Central memory CD8-positive, alpha-beta T cell (primary cell): Measurements from ENCODE around the gene SEPTIN6.
"Not testable (repeated sequence)": the region's sequence is repeated elsewhere in the genome, so short reads cannot be mapped to it uniquely, and the experiment has no call there.

Experiments used
- ATAC-seq: fragments of 150-1000 bp; cut with Tn5 transposase; replicated peaks from 2 replicates; pipeline ENCODE4 v1.10.0; 2022; ENCODE audit warnings: mild to moderate bottlenecking, moderate FRiP score, moderate number of reproducible peaks; ENCODE audit not compliant: poor library complexity, severe bottlenecking; ENCODE audit errors: extremely low read depth
- DNase-seq, 2 donors: peaks; one replicate each; pipeline ENCODE4 v3.0.0; 2021; ENCODE audit warnings: low spot score in 2 of 2
- H3K27ac Mint-ChIP-seq: one replicate; pipeline ENCODE4 v1.8.0; 2022; ENCODE audit warnings: low read depth, mild to moderate bottlenecking, moderate library complexity, mixed read lengths
- H3K27me3 Mint-ChIP-seq: one replicate; pipeline ENCODE4 v1.8.0; 2022; ENCODE audit warnings: mixed read lengths
- H3K36me3 Mint-ChIP-seq: one replicate; pipeline ENCODE4 v1.8.0; 2022; ENCODE audit warnings: mild to moderate bottlenecking, moderate library complexity, mixed read lengths; ENCODE audit not compliant: insufficient read depth
- H3K4me1 Mint-ChIP-seq: one replicate; pipeline ENCODE4 v1.8.0; 2022; ENCODE audit warnings: mixed read lengths
- H3K4me3 Mint-ChIP-seq: one replicate; pipeline ENCODE4 v1.8.0; 2022; ENCODE audit warnings: mild to moderate bottlenecking, moderate library complexity, mixed read lengths
- H3K9me3 Mint-ChIP-seq: one replicate; pipeline ENCODE4 v1.8.0; 2022; ENCODE audit warnings: mixed read lengths

The SEPTIN6 gene

GRCh38 chrX:119685225-119686066 is 7.5 kb downstream of the SEPTIN6 start:
- peak; percentile 34 for ATAC-seq
- no peaks in the 10 kb centered on the region for H3K9me3 Mint-ChIP-seq
- H3K4me3 Mint-ChIP-seq = peak overlapping the region; percentile 97
- H3K36me3 Mint-ChIP-seq = peaks cover 27% of the 10 kb centered on the region
- H3K4me1 Mint-ChIP-seq = peaks cover 32% of the 10 kb centered on the region
- H3K27me3 Mint-ChIP-seq = no peaks in the 10 kb centered on the region
- DNase-seq = no peak
- peak overlapping the region; percentile 97 for H3K27ac Mint-ChIP-seq

- peak overlapping the region; percentile 97 for H3K4me3 Mint-ChIP-seq
- H3K36me3 Mint-ChIP-seq = peaks cover 22% of the 10 kb centered on the region
- no peak for ATAC-seq
- no peak for DNase-seq
- no peaks in the 10 kb centered on the region for H3K9me3 Mint-ChIP-seq
- peaks cover 32% of the 10 kb centered on the region for H3K4me1 Mint-ChIP-seq
- H3K27ac Mint-ChIP-seq = peak overlapping the region; percentile 97
- no peaks in the 10 kb centered on the region for H3K27me3 Mint-ChIP-seq
Observed at GRCh38 chrX:119684916-119685224, 8.1 kb downstream of the SEPTIN6 start.

DNA sequence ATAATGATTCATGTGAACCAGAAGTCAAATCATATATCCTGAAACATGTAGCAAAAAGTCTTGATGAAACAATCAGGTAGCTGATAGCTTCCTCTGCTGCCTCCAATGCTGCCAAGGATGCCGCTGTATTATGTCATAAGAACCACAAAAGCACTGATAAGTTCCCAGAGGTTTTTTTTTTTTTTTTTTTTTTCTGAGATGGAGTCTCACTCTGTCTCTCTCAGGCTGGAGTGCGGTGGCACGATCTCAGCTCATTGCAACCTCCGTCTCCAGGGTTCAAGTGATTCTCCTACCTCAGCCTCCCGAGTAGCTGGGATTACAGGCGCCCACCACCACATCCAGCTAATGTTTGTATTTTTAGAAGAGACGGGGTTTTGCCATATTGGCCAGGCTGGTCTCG is 8.7 kb downstream of the SEPTIN6 start:
- H3K27me3 Mint-ChIP-seq, H3K9me3 Mint-ChIP-seq, DNase-seq: not testable (repeated sequence)
- peak overlapping the region; percentile 97 for H3K27ac Mint-ChIP-seq
- peak overlapping the region; percentile 97 for H3K4me3 Mint-ChIP-seq
- ATAC-seq = peak; percentile 9
- H3K4me1 Mint-ChIP-seq = peaks cover 34% of the 10 kb centered on the region
- peaks cover 21% of the 10 kb centered on the region for H3K36me3 Mint-ChIP-seq

- Mint-ChIP-seq H3K4me3 (peak overlapping the region; percentile 75), H3K9me3 (no peaks in the 10 kb centered on the region)
Observed at GRCh38 chrX:119682019-119682989, 10.7 kb downstream of the SEPTIN6 start.

DNA sequence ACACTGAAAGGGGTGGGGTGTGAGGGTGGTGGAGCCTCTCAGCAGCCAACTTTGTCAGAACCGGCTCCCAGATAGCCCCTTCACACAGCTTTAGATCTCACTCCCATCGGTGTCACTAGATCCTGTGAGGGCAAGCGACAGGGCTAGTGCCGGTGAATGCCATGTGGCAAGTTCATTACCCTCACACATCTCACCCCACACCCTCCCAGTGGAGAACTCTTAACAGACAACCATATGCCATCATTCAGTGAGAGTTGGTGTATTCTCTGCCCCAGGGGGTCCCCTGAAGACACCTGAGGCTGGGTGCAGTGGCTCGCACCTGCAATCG is 15.3 kb downstream of the SEPTIN6 start:
- Mint-ChIP-seq H3K4me1 (peaks cover 33% of the 10 kb centered on the region), H3K4me3 (peak overlapping the region; percentile 77), H3K27ac (peak overlapping the region; percentile 90), H3K36me3 (peaks cover 33% of the 10 kb centered on the region), H3K9me3 (no peaks in the 10 kb centered on the region), H3K27me3 (no peaks in the 10 kb centered on the region)
- peak; percentile 16 for ATAC-seq
- no peak for DNase-seq

More at GRCh38 chrX:119682019-119682989, 10.7 kb downstream of the SEPTIN6 start:
- peak overlapping the region; percentile 97 for H3K27ac Mint-ChIP-seq
- H3K36me3 Mint-ChIP-seq = peaks cover 21% of the 10 kb centered on the region
- DNase-seq = no peak
- peaks cover 45% of the 10 kb centered on the region for H3K4me1 Mint-ChIP-seq
- no peak for ATAC-seq
- no peaks in the 10 kb centered on the region for H3K27me3 Mint-ChIP-seq

DNA sequence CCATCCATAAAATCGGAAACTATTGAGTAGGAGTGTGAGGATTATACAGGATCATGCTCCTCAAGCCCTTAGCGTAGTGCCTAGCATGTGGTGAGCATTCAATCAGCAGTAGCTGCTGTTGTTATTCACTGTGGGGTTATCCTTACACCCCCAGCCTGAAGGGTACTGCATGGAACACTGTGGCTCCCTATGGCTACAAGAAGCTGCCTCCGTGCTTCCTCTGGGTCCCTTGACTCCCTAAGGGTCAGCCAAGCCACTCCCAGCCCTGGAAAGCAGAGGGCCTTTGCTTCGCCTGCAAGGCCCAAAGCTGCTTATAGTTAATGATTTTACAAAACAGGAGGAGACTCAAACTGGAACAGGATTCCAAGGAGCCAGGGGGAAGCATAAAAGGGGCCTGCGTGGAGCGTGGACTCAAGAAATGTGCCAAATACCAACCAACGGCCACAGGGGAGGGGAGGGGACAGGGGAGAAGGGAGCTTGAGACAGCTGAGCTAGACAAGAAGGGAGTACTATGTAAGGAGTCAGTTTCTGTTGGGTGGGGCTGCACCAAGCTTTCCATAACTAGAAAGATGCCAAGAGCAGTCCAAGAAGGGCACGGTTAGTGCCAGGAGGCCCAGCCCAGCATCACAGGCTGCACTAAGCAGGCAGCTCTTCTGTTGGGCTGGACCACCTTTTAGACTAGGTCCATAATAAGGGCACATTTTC is 15.9 kb downstream of the SEPTIN6 start:
- peaks cover 33% of the 10 kb centered on the region for H3K4me1 Mint-ChIP-seq
- H3K9me3 Mint-ChIP-seq = no peaks in the 10 kb centered on the region
- peaks cover 33% of the 10 kb centered on the region for H3K36me3 Mint-ChIP-seq
- DNase-seq (no peak), ATAC-seq (no peak)
- peak overlapping the region; percentile 90 for H3K27ac Mint-ChIP-seq
- H3K4me3 Mint-ChIP-seq = peak overlapping the region; percentile 77
- no peaks in the 10 kb centered on the region for H3K27me3 Mint-ChIP-seq

DNA sequence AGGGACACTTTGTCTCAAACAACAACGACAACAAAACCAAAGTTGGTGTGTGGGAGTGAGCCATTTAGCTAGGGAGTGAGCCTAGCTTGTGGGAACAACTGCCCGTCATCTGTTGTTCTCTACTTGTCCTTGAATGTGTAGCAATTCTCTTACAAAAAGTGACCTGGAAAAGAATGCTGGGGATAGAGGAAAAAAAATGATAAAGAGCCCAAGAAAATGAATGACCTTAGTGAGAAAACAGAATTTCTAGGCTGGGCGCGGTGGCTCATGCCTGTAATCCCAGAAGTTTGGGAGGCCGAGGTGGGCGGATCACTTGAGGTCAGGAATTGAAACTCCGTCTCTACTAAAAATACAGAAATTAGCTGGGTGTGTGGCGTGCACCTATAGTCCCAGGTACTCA is 19.6 kb downstream of the SEPTIN6 start:
- Mint-ChIP-seq H3K9me3 (no peaks in the 10 kb centered on the region), H3K4me3 (no peak overlapping the region), H3K27me3 (no peaks in the 10 kb centered on the region), H3K4me1 (peaks cover 16% of the 10 kb centered on the region), H3K36me3 (peaks cover 42% of the 10 kb centered on the region), H3K27ac (no peak overlapping the region)
- no peak for ATAC-seq
- no peak for DNase-seq

DNA sequence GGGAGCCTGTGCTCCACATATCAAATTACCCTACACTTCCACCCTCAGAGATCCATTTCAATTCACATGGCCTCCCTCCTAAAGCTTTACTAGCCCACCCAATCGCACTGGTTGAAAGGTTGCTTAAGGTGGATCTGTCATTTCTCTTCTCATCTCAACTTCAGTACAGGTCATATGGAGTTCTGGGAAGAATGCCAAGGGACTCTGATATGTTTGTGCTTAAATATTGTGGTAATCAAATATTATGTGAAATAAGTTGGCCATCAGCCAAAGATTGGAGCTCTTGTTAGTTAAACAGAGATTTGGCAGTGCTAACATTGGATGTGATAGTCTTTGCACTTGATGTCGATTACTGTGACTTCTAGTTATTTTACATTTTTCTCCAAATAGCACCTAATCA is 20.5 kb downstream of the SEPTIN6 start:
- Mint-ChIP-seq H3K36me3 (peaks cover 42% of the 10 kb centered on the region), H3K4me3 (no peak overlapping the region), H3K4me1 (peaks cover 14% of the 10 kb centered on the region), H3K9me3 (no peaks in the 10 kb centered on the region), H3K27ac (no peak overlapping the region), H3K27me3 (no peaks in the 10 kb centered on the region)
- ATAC-seq (no peak), DNase-seq (no peak)

DNA sequence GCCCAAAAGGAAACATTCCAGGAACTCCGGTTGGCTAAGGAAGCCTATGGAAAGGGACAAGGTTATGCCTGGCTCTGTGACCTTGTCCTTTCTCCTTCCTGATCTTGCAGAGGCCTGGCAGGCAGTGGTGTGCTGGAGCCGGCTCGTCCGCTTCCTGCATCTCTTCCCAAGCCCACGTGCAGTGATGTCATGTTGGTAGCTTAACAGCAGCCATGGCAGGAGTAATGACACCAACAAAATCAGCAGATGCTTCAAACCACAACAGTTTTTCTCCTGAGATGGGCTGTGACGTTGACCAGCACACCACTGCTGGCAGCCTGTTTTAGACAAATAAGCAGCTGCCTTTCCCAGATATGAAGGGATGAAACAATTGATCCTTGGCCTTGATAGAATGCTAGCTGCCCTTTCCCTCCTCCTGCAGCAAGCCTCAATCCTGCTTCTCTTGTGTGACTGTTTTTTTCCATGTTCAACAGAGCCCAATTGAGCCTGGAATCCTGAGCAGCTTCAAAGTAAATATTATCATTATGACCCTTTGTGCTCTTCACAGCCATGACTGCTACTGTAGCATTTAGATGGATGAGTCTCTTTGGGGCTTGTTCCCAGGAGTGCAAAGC is 23.4 kb downstream of the SEPTIN6 start:
- Mint-ChIP-seq H3K4me1 (peaks cover 15% of the 10 kb centered on the region), H3K4me3 (no peak overlapping the region), H3K36me3 (peaks cover 50% of the 10 kb centered on the region), H3K9me3 (no peaks in the 10 kb centered on the region), H3K27me3 (no peaks in the 10 kb centered on the region), H3K27ac (no peak overlapping the region)
- ATAC-seq = no peak
- no peak for DNase-seq

DNA sequence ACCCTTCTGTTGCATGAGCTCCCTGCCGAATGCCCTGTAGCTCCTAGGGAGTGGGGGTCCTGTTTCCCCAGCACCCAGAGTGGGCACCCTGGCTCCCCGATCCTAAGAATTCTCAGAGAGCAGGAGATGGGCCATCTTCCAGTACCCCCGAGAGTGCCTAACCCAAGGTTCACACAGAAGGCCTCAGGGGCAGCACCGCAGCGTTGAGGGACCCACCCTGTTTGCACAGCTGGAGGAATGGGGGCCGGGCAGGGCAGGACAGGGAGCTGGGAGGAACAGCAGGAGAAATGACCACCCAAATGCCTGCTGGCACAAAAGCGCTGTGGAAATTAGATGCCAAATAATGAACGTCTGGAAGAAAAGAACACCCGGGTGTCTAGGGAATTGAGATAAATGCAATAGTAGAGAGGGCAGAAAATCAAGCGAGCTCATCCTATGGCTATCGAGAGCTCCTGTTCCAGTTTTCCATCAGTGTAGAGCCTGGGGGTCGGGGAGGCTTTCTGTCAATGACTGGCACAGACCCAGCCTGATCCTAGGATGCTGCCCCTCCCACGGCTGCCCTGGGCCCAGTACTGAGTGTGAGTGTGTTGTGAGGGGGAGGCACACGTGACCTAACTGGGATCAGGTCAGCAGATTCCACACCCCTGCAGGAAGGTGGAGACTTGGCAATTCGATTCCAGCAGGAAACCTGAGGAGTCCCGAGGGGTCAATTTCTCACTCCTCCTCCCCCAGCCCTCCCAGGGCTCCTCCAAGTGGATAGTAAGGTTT is 25.7 kb downstream of the SEPTIN6 start:
- Mint-ChIP-seq H3K27ac (peak overlapping the region; percentile 35), H3K36me3 (peaks cover 48% of the 10 kb centered on the region), H3K4me1 (peaks cover 22% of the 10 kb centered on the region), H3K27me3 (no peaks in the 10 kb centered on the region), H3K4me3 (no peak overlapping the region), H3K9me3 (no peaks in the 10 kb centered on the region)
- no peak for ATAC-seq
- no peak for DNase-seq

GRCh38 chrX:119664877-119665276 is 28.1 kb downstream of the SEPTIN6 start:
- ATAC-seq, H3K27me3 Mint-ChIP-seq, DNase-seq, H3K9me3 Mint-ChIP-seq, H3K27ac Mint-ChIP-seq, H3K4me3 Mint-ChIP-seq: not testable (repeated sequence)
- Mint-ChIP-seq H3K36me3 (peaks cover 47% of the 10 kb centered on the region), H3K4me1 (peaks cover 28% of the 10 kb centered on the region)
